Mesenchymal stem cell (in vitro differentiated cells and primary cell): Measurements from ENCODE around the gene AGAP3.

Source experiments
- DNase-seq: peaks from one replicate; pipeline ENCODE4 v3.0.0-alpha.2; 2013
- H2AFZ ChIP-seq: one replicate; pipeline ENCODE4 v1.6.1; 2013; ENCODE audit warnings: low read depth, mild to moderate bottlenecking, control low read depth, inconsistent platforms, low read length, moderate library complexity
- H2AK5ac ChIP-seq: 2 replicates; pipeline ENCODE4 v1.6.1; 2013; ENCODE audit warnings: low read length, moderate library complexity, mild to moderate bottlenecking, inconsistent platforms; ENCODE audit not compliant: severe bottlenecking
- H2BK120ac ChIP-seq: one replicate; pipeline ENCODE4 v1.6.1; 2013; ENCODE audit warnings: low read depth, mild to moderate bottlenecking, inconsistent platforms, low read length, moderate library complexity
- H2BK12ac ChIP-seq, 2 experiments: one replicate each; pipeline ENCODE4 v1.6.1; 2013; ENCODE audit warnings: inconsistent platforms in 2 of 2, low read length in 2 of 2, mild to moderate bottlenecking in 2 of 2, moderate library complexity in 2 of 2, control low read depth in 1 of 2
- H2BK15ac ChIP-seq: one replicate; pipeline ENCODE4 v1.6.1; 2013; ENCODE audit warnings: mild to moderate bottlenecking, low read depth, inconsistent platforms; ENCODE audit not compliant: poor library complexity, severe bottlenecking
- H2BK5ac ChIP-seq: 2 replicates; pipeline ENCODE4 v1.6.1; 2013; ENCODE audit warnings: low read depth, mild to moderate bottlenecking, low read length, control low read depth, inconsistent platforms; ENCODE audit not compliant: poor library complexity, severe bottlenecking
- H3K14ac ChIP-seq, 2 experiments: one replicate each; pipeline ENCODE4 v1.6.1; 2013; ENCODE audit warnings: inconsistent platforms in 2 of 2, low read length in 2 of 2, control low read depth in 1 of 2, mild to moderate bottlenecking in 1 of 2, moderate library complexity in 1 of 2
- H3K18ac ChIP-seq, 2 experiments: one replicate each; pipeline ENCODE4 v1.6.1; 2013; ENCODE audit warnings: inconsistent platforms in 2 of 2, low read length in 2 of 2, control low read depth in 1 of 2, low read depth in 1 of 2, mild to moderate bottlenecking in 1 of 2
- H3K23ac ChIP-seq, 2 experiments: one replicate each; pipeline ENCODE4 v1.6.1; 2013; ENCODE audit warnings: inconsistent platforms in 2 of 2, low read length in 2 of 2, mild to moderate bottlenecking in 2 of 2, moderate library complexity in 2 of 2, control low read depth in 1 of 2
- H3K27ac ChIP-seq: 2 replicates; pipeline ENCODE4 v1.5.1; 2013; ENCODE audit warnings: mild to moderate bottlenecking, moderate library complexity, low read length, control low read depth, inconsistent platforms; ENCODE audit not compliant: poor library complexity, severe bottlenecking
- H3K27me3 ChIP-seq, 2 experiments: 2 replicates each; pipeline versions ENCODE4 v1.6.1 to v1.7.0; 2013; ENCODE audit warnings: low read length in 2 of 2, mild to moderate bottlenecking in 2 of 2, moderate library complexity in 2 of 2, control low read depth in 1 of 2, inconsistent platforms in 1 of 2; ENCODE audit not compliant: control insufficient read depth in 1 of 2, insufficient read depth in 1 of 2
- H3K36me3 ChIP-seq, 2 experiments: 2 replicates each; pipeline versions ENCODE4 v1.6.1 to v1.7.0; 2013; ENCODE audit warnings: low read length in 2 of 2, control low read depth in 1 of 2, inconsistent platforms in 1 of 2, low read depth in 1 of 2, mild to moderate bottlenecking in 1 of 2; ENCODE audit not compliant: insufficient read depth in 2 of 2, control insufficient read depth in 1 of 2
- H3K4ac ChIP-seq, 2 experiments: one replicate each; pipeline ENCODE4 v1.6.1; 2013; ENCODE audit warnings: inconsistent platforms in 2 of 2, low read length in 2 of 2, mild to moderate bottlenecking in 2 of 2, moderate library complexity in 2 of 2, control low read depth in 1 of 2, low read depth in 1 of 2
- H3K4me1 ChIP-seq: 2 replicates; pipeline ENCODE4 v1.6.1; 2013; ENCODE audit warnings: low read depth, low read length, control low read depth; ENCODE audit not compliant: control insufficient read depth, insufficient read depth
- H3K4me2 ChIP-seq: 2 replicates; pipeline ENCODE4 v1.6.1; 2013; ENCODE audit warnings: low read length, mild to moderate bottlenecking, inconsistent platforms; ENCODE audit not compliant: poor library complexity, severe bottlenecking
- H3K4me3 ChIP-seq, 2 experiments: 2 replicates each; pipeline versions ENCODE4 v1.5.1 to v1.7.0; 2013; ENCODE audit warnings: low read length in 2 of 2, mild to moderate bottlenecking in 2 of 2, control low read depth in 1 of 2, low read depth in 1 of 2; ENCODE audit not compliant: insufficient read depth in 1 of 2
- H3K79me1 ChIP-seq: replicated peaks from 2 replicates; pipeline ENCODE4 v1.6.1; 2013; ENCODE audit warnings: mild to moderate bottlenecking, control low read depth, low read length, inconsistent platforms; ENCODE audit not compliant: poor library complexity, severe bottlenecking
- H3K9ac ChIP-seq: 2 replicates; pipeline ENCODE4 v1.7.0; 2013; ENCODE audit warnings: mild to moderate bottlenecking, low read length, moderate library complexity
- H3K9me3 ChIP-seq: 2 replicates; pipeline ENCODE4 v1.7.0; 2013; ENCODE audit warnings: mild to moderate bottlenecking, low read length; ENCODE audit not compliant: control insufficient read depth
- H4K8ac ChIP-seq: one replicate; pipeline ENCODE4 v1.6.1; 2013; ENCODE audit warnings: inconsistent platforms, mild to moderate bottlenecking, low read length, moderate library complexity
- H4K91ac ChIP-seq: one replicate; pipeline ENCODE4 v1.6.1; 2013; ENCODE audit warnings: mild to moderate bottlenecking, low read length, inconsistent platforms
- WGBS: methylation state at CpG from one replicate; pipeline ENCODE4 v1.1.7; 2013; ENCODE audit warnings: mixed read lengths; 5-methylcytosine and 5-hydroxymethylcytosine counted together

AGAP3 gene

GRCh38 chr7:151088019-151088855 is 2.0 kb downstream of the AGAP3 start:
- Histone ChIP-seq H3K14ac (peak overlapping the region in 1 of 2 experiments; percentile 96), H3K4me1 (peaks cover 36% of the 10 kb centered on the region), H3K18ac (peak overlapping the region; percentile 35 to 96), H2BK5ac (no peak overlapping the region), H3K4me2 (peak overlapping the region; percentile 69), H2AFZ (no peak overlapping the region), H2BK120ac (no peak overlapping the region), H3K79me1 (peaks cover 2% of the 10 kb centered on the region), H4K91ac (no peak overlapping the region), H2BK15ac (no peak overlapping the region), H3K27ac (peak overlapping the region; percentile 47), H3K27me3 (no peaks in the 10 kb centered on the region), H3K36me3 (peaks cover 5 to 13% of the 10 kb centered on the region in 2 experiments), H3K9ac (peak overlapping the region; percentile 94), H3K9me3 (no peaks in the 10 kb centered on the region), H3K23ac (peak overlapping the region in 1 of 2 experiments; percentile 29), H3K4ac (peak overlapping the region in 1 of 2 experiments; percentile 94), H3K4me3 (peak overlapping the region; percentile 76 to 94), H4K8ac (no peak overlapping the region), H2AK5ac (peak overlapping the region; percentile 1), H2BK12ac (peak overlapping the region; percentile 53 to 64)
- peak; percentile 49 for DNase-seq
- WGBS: 11% methylated on average over 12 of the region's 16 CpGs

- Histone ChIP-seq H3K27me3 (no peaks in the 10 kb centered on the region), H3K9ac (peak overlapping the region; percentile 94), H2BK5ac (no peak overlapping the region), H2AK5ac (no peak overlapping the region), H3K4me3 (peak overlapping the region in 1 of 2 experiments; percentile 94), H2BK12ac (peak overlapping the region; percentile 53 to 94), H3K36me3 (peaks cover 5 to 18% of the 10 kb centered on the region in 2 experiments), H3K9me3 (no peaks in the 10 kb centered on the region), H3K4me2 (peak overlapping the region; percentile 69), H2AFZ (no peak overlapping the region), H3K18ac (peak overlapping the region; percentile 35 to 96), H3K27ac (peak overlapping the region; percentile 47), H4K8ac (peak overlapping the region; percentile 62), H4K91ac (peak overlapping the region; percentile 74), H2BK15ac (peak overlapping the region; percentile 20), H3K4ac (peak overlapping the region; percentile 29 to 94), H3K23ac (no peak overlapping the region), H2BK120ac (no peak overlapping the region), H3K4me1 (peaks cover 35% of the 10 kb centered on the region), H3K14ac (peak overlapping the region in 1 of 2 experiments; percentile 96), H3K79me1 (peaks cover 5% of the 10 kb centered on the region)
- DNase-seq: peak; percentile 98
- WGBS: 2% methylated on average over 30 of the region's 30 CpGs
Observed at GRCh38 chr7:151088856-151089699, 2.8 kb downstream of the AGAP3 start.

GRCh38 chr7:151089893-151090730 is 3.8 kb downstream of the AGAP3 start:
- Histone ChIP-seq H3K23ac (no peak overlapping the region), H3K4me1 (peaks cover 39% of the 10 kb centered on the region), H2BK12ac (peak overlapping the region; percentile 22 to 76), H3K9ac (peak overlapping the region; percentile 94), H3K4me3 (peak overlapping the region in 1 of 2 experiments; percentile 94), H3K9me3 (no peaks in the 10 kb centered on the region), H2AK5ac (no peak overlapping the region), H4K8ac (peak overlapping the region; percentile 84), H2BK5ac (no peak overlapping the region), H2BK15ac (peak overlapping the region; percentile 88), H3K36me3 (peaks cover 5 to 18% of the 10 kb centered on the region in 2 experiments), H3K79me1 (peaks cover 5% of the 10 kb centered on the region), H3K4me2 (peak overlapping the region; percentile 69), H3K4ac (peak overlapping the region; percentile 18 to 35), H2BK120ac (peak overlapping the region; percentile 64), H4K91ac (peak overlapping the region; percentile 67), H3K27ac (peak overlapping the region; percentile 47), H3K18ac (peak overlapping the region; percentile 11 to 85), H2AFZ (no peak overlapping the region), H3K14ac (peak overlapping the region in 1 of 2 experiments; percentile 22), H3K27me3 (no peaks in the 10 kb centered on the region)
- peak; percentile 60 for DNase-seq
- 74% methylated on average over 16 of the region's 22 CpGs for whole genome bisulfite sequencing
